ENCODE data around the gene PTF1A.

Gene PTF1A

DNA sequence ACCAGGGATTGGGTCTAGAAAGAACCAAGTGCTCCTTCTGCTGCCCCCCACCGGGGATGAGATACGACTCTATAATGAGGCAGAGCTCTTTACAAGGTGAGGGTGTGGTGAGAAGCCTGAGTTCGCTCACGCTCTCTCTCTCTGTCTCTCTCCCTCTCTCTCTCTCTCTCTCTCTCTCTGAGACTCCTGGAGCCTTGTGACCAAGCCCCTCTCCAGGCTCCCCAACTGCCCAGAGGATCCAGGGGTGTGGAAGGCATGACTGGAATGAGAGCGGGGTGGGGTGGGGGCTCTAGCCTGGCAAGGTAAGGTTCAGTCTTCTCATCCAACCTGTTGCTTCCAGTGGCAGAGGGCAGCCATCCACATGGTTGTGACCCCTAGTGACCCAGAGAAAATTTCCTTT lies 3.1 kb upstream of the PTF1A start:
- DNase-seq, result no peak

DNA sequence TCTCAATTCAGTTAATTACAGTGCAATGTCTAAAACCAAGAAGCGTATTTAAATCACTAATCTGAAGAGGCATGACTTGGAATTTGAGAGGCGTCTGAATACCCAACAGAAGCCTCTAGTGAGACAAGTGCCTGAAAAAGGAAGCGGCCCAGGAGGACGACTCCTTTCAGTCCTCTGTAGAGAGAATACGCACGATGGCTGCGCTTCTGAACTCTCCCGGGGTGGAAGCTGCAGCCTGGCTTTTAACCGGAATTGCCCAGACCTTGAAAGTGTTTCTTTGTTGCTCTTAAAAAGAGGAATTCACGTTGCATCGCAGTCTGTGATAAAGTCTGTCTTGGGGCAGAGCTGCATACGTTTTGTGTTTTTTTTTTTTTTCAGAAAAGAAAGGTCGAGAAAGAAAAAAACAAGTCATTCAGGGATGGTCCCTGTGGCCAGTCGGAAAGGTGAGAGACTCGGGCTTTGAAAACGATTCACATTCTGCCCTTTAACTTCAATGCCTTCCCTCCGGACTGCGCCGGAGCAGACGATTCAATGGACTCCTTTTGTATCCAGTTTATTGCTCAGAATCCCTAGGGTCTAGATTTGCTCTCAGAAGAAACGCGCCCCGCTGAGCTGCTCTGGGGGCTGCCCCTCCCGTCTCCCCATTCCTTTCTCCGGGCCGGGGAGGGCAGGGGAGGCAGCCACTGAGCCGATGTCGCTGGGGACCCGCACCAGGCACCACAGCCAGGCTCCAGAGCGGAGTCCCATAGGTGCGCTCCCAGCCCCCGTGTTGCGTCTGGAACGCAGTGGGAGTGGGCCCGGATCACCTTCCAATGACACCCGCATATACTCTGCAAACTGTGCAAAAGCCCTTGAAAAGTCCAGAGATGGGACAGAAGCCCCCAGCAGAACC lies 994 bp upstream of the PTF1A start:
- DNase-seq, result no peak

DNA sequence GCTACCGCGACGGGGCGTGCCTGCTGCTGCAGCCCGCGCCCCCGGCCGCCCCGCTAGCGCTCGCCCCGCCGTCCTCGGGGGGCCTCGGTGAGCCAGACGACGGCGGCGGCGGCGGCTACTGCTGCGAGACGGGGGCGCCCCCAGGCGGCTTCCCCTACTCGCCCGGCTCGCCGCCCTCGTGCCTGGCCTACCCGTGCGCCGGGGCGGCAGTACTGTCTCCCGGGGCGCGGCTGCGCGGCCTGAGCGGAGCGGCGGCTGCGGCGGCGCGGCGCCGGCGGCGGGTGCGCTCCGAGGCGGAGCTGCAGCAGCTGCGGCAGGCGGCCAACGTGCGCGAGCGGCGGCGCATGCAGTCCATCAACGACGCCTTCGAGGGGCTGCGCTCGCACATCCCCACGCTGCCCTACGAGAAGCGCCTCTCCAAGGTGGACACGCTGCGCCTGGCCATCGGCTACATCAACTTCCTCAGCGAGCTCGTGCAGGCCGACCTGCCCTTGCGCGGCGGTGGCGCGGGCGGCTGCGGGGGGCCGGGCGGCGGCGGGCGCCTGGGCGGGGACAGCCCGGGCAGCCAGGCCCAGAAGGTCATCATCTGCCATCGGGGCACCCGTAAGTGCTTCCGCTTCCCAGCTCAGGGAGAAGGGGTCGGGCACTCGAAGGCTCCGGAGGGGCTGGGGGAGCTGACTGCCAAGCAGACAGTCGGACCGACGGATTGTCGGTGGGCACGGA lies 761 bp downstream of the PTF1A start:
- DNase-seq, result no peak

DNA sequence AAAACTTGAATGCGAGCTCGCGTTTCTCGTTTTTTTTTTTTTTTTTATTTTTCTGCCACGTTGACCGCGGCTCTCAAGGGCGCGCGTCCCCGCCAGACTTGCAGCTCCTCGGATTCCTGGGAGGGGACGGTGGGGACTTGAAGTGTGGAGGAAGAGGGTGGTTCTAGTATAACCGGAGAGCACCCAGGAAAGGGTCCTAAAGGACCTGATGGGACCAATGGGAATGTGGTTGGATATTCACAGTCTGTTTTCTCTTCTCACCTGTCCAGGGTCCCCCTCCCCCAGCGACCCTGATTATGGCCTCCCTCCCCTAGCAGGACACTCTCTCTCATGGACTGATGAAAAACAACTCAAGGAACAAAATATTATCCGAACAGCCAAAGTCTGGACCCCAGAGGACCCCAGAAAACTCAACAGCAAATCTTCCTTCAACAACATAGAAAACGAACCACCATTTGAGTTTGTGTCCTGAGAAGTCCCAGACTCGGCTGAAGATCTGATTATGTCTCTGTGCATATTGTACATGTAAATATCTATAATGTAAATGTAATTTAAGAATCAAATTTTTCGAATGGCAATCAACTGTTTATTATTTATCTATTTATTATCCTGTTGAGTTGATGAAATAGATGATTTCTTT lies 1.4 kb downstream of the PTF1A start:
- DNase-seq, result no peak

DNA sequence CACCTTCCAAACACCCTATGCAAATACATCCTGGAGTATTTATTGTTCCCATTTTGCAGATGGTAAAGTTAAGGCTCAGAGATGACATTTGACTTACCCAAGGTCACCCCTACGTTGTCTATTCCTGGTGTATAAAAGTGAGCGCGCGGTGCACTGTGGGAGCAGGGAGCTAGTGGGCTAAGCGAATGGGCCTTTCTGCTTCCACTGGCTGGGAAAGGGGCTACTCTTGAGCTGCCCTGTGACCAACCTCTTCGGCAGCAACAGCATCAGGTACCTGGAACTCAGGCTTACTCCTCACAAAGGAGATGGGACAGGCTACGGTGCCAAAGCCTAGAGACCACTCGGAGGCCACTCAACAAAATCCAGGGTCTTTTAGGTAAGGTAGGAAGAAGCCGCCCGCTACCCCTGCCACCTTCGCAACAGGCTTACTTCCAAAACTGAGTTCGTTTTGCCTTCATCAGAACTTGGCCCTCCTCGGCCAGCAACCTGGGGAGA lies 2.4 kb downstream of the PTF1A start:
- DNase-seq, result no peak

DNA sequence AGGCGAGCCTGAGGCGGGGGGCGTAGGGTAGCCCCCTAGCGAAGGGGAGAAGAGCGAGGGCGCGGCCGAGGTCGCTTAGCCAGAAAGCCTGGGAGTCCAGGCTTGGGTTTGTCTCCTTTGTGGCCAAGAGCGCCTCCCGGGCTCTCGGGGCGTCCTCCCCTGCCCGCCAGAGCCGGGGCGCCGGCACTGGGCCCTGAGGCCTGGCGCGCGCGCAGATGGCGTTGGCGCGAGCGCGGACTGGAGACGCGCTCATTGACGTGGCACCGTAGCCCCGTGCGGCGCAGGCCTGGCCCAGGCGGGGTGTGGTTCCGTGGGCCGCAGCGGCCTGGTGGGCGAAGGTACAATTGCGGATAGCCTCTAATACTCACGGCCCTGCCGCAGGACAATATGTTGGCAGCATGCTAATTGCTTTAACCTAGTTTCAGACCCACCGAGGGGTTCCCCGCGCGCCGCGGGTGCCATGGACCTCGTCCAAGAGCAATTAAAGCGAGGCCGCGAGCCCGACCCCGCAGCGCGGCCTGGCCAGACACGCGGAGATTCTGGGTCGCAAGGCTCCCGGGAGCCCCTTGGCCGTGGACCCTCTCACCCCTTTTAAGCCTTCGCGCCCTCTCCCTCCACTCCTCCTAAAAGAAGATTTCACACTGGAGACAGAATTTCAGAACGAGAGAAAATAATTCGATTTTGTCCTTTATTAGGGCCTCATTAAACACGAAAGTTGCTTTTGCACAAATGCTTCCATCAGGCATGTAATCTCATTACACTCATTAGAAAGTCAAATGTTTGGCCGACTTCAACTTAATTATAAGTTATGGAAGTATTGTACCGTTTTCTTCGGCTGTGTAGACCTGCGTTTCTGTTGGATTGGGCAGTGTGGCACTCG lies 3.1 kb downstream of the PTF1A start:
- no peak for DNase-seq

DNA sequence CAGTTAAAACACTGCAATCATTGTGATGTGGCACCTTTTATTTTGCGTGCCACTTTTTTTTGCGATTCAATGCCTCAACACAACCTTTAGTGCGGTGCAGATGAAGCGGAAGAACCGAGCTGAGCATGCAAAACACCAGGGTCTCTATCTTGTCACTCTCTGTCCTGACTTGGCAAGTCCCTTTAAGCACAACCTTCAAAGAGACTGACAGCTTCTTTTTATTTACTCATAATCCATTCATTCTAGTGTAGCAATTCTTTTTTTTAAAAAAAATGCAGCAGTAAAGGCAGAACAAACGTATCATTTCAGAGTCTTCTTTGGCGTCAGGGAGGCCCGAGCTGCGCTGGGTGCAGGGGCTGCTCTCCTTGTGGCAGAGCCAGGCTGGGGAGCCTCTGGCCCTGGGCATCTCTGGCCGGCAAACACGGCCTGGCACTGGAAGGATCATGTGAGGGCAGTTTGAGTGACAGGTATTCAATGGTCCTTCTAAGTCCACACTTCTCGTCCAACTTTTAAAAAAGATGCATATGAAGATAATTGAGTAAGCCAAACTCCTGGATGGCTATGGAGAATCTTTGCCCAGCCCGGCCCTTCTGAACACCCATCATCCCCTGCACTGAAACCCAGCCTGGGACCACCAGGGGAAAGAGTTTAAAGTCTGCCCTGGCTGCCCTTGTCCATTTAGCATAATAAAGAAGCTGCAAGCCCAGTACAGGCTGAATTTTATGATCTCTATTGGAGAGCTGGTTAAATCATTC lies 3.9 kb downstream of the PTF1A start:
- no peak for DNase-seq

DNA sequence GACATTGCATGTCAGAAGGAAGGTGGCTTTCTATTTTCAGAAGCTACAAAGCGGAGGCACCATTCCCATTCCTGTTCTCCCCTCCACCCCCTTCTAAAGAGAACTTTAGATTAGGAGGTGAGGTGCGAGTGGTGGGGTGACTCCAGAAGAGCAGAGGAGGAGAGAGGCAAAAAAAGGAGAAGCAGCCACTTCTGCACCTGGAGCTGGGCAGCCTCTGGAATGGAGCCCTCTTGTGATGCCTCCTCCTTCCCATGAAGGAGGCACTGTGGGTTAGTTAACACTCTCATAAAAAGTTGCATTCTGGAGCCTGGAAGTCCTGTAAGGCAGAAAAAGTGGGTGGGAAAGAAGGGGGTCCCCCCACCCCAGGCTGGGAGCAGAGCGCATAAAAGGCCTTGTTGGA lies 4.8 kb downstream of the PTF1A start:
- DNase-seq, result no peak

DNA sequence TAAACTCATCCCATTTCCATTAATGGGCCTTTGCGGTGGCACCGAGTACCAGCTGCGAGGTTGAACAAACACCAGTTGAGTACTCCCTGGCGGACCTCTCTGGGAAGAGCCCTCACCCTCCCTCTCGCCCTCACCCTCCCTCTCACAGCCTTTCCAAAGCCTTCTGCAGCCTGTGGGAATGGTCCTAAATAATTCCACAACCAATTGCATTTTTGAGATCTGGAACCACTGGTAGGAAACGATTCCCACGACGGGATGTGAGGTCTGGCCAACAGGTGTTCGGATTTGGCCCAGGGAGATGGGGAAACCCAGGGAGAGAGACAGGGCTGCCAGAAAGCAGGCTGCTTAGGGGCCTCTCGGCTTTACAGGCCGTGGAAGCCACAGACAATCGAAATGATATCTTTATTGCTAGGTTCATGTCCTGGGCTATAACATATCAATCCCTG lies 5.3 kb downstream of the PTF1A start:
- DNase-seq, result no peak

DNA sequence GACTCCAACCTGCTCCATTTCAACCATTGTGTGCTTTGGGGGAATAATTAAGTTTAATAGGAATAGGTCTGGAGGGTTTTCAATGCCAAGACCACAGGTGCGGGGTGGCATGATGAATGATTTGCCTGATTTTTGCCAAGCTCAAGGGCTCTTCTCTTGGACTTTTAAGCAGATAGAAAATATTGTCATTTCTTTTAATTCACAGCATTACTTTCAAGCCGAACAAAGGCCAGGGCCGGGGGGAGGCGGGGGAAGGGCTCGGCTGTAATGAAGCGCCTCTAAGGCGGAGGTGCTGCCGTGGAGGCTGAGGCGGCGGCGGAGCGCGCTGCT lies 6.5 kb downstream of the PTF1A start:
- no peak for DNase-seq

DNA sequence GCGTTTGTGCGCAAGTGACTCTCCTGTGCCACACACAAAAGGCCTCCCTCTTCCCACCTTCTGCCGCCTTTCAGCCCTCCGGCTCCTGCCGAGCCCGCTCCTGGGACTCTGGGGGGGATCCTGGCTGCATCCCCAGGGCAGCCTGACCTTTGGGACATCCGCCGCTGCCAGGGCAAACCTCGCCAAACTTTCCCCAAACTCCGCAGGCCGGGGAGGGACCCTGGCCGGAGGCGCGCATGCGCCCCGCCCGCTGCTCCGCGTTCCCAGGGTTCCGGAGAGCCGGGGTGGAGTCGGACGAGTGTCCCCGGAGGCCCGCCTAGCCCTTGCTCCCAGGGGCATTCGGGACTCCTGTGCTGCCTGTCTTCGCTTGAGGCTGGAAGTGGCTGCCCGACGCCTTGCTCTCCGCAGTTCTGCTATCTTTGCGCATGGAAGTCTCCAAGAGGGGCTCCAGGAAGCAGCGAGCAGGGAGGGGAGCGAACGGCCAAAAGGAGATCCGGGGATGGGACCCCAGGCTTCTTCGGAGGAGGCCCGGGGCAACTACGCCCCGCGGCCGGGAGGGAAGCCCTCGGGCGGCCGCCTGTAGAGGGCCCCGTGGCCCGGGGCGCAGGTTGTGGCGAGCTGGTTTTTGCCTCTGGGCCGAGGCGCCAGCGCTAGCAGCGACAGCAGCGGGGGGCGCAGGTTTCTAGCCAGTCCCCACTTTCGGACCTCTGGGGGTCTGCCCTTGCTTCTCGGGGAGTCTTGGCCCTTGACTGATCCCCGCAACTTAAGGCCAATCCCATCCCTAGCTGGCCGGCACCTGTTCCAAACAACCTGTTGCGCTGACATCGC lies 7.0 kb downstream of the PTF1A start:
- no peak for DNase-seq

DNA sequence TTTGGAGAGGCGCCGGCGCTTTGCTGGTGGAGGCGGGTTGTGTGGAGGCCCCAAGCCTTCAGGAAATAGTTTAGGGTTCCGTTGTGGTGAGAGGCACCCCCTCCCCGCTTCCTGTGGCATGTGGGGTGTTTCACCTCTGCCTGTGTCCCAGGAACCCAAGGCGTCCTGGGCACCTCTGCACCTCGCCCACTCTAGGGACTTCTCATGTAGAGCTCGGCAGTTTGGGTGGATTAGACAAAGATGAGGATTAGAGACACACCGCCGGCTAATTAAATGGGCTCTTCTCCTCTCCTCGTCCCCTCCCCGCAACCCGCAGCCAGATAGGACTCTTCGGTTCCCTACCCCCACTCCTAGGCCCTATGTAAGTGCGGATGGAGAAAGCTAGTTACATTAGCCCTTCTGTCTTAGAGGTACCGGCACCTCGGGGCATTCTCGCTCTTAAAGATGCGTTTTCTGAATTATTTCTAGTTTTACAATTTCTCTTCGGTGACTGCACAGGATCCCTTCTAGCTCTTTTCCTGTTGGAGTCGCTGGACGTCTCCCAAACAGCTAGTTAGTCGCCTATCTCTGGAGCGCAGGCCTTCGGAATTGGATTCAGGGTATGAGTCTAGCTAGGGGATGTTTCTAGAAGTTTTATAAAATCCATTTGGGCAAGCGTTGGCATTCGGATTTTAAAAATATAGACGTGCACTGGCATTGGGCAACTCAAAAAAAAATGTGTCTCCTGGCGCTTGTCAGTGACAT lies 7.8 kb downstream of the PTF1A start:
- DNase-seq, result no peak

DNA sequence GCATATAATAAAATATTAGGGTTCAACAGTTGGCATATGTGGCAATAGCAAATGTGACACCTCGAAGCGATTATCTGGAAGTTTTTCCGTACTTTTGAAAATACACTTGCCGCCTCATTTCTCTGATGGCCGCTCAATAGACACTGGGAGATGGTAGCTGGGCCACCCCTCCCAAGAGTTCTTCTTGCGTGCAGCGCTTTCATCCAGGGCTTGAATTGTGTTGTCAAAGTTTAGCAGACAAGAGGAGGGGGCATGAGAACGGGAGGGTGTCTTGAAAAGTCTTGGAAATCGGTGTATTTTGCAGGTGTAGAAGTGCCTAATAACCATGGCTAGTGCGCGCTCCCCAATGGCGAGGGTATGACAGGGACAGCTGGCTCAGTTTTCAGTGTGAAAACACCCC lies 8.5 kb downstream of the PTF1A start:
- no peak for DNase-seq

DNA sequence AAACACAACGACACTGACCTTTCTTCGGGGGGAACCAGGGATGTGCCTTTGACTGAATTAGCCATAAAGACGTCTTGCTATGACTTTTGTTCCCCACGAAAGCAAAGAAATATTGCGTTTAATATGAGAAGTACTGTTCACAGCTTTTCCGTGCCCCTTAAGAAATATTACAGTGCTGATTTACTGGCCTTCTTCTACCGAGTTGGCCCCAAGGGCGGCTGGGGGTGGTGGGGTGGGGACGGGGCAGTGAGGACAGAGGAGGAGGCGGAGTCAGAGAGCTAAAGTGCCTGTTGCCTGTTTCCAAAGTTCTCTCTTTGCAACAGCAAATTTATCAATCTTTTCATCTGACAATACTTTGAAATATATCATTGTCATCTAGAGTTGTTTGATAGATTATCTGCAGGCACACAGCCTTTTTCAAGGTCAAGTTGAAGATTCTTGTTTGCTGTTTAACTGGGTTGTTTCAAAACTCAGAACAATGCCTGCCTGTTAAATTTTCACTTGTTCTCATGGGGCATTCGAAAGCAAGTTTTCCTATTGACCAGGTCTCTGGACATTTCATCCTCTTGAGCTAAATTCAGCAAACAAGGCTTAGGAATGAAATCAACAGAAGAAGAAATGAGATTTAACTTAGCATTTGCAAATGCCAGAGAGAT lies 9.0 kb downstream of the PTF1A start:
- DNase-seq, result no peak

DNA sequence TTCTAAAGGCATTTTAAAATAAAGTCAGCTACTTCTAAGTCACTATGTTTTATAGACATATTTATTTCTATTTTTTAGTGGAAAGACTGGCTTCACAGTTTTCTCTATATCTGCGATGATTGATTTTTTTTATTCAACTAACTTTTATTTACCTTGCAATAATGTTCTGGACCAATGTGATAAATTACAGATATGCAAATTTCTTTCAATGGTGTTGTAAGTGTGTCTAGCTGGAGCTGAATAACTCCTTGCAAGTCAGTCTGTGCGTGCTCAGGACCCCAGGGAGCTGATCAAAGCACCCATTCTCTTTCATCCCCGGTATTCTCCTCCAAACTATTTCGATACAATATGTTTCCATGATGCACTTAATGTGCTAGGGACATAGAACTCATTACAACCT lies 9.7 kb downstream of the PTF1A start:
- no peak for DNase-seq

DNA sequence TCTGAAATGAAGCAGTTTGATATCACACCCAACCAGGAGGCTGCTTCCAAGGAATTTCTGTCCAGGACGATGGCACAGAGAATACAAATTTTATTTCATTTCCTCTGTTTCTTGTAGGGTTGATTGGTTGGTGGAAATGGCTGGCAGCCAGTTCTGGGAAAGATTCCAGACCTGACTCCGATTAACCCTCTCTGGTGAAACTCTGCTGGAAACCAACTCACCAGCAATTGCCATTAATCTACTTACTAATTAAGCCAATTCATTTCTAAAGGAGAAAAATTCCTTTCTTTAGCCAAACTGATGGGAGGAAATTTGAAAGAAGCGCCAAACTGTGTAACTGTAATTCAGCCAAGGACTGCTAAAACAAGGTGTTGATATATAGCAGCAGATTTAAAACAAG lies 10.7 kb downstream of the PTF1A start:
- no peak for DNase-seq

DNA sequence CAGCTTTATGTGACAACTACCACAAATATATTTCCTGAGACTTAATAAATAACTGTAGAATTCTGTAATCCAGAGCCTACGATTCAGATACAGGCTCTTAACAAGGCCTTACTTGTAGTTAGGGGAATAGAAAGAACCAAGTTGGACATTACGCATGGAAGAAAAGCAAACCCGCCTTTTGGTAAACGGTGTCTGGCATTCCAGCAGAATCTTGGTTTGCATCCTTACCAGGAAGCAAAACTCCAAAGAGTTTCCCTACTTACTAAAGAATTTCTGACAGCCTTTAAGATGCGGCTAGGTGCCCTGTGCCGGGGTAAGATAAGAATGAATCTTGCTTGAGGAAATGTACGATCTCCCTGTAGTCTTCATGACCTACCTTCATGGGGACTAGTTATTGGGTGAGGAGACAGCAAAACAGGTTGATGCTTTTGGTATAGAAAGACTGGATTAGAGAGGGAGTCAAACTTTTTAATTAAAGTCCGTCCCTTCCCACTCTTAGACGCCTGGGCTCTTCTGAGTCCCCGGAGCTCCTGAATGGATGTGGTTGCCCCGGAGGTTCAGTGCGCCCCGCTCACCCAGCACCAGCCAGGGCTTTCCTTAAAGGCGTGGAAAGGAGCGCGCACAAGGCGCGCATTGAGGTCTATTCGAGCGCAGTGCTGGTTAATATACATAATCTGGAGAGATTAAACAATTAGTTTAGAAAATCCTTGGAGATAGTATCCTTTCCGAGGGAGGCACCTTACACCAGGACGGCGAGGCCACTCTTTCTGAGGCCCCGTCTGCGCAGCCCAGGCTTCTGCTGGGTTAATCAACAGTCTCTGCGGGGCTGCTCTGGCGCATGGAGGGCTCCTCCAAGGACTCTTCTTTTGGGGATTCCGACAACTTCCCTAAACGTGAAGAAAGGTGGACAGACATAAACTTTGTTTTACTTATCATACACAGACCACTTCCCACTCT lies 11.5 kb downstream of the PTF1A start:
- no peak for DNase-seq

DNA sequence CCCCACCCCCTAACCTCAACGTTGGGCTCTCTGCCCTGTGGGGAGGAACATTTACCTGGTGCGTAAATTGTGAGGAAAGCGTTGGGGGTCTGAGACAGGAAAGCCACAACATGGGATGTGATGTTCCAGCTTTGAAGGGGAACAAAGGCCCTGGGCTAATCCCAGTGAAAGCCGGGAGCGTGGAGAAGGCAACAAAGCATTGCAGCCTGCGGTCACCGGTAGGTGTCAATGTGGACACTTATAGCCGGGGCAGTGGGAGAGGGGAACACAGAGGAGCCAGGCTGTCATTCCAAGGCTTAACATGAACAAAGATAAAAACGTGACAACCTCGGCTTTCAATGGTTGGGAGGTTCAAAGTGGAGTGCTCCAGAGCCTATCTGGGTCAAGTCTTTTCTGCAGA lies 12.7 kb downstream of the PTF1A start:
- no peak for DNase-seq
